Progenitor cell of endocrine pancreas (in vitro differentiated cells): ENCODE measurements around the gene EP400. TPM values are rescaled to one million over a fixed set of nuclear protein-coding genes. Genes with fewer than 3 reads are reported as not detected.

ENCODE experiments used
- DNase-seq: peaks from one replicate; pipeline ENCODE4 v3.0.0; 2021; ENCODE audit warnings: low spot score; ENCODE audit not compliant: unreplicated experiment
- H3K27ac Mint-ChIP-seq: 2 replicates; pipeline ENCODE4 v1.8.0; 2021; ENCODE audit warnings: mild to moderate bottlenecking, moderate library complexity, mixed read lengths
- H3K27me3 Mint-ChIP-seq: 2 replicates; pipeline ENCODE4 v1.8.0; 2021; ENCODE audit warnings: mixed read lengths
- H3K36me3 Mint-ChIP-seq: 2 replicates; pipeline ENCODE4 v1.8.0; 2022; ENCODE audit warnings: mixed read lengths; ENCODE audit not compliant: insufficient read depth
- H3K4me1 Mint-ChIP-seq: 2 replicates; pipeline ENCODE4 v1.8.0; 2021; ENCODE audit warnings: low read depth, mixed read lengths
- H3K4me3 Mint-ChIP-seq: 2 replicates; pipeline ENCODE4 v1.8.0; 2021; ENCODE audit warnings: low read depth, mild to moderate bottlenecking, moderate library complexity, mixed read lengths
- H3K9me3 Mint-ChIP-seq: 2 replicates; pipeline ENCODE4 v1.8.0; 2021; ENCODE audit warnings: low read depth, mixed read lengths
- CTCF ChIP-seq: fragments of 200-600 bp; sonication (generic); IDR thresholded peaks from one replicate; pipeline ENCODE4 v1.5.0; 2021; ENCODE audit warnings: antibody characterized with exemption, mild to moderate bottlenecking; ENCODE audit not compliant: unreplicated experiment
- total RNA-seq: library from RNA; stranded (reverse); gene quantifications from 2 replicates; pipeline ENCODE4 v1.2.1, GENCODE V29; 2021

The EP400 gene
- total RNA-seq, 1 donor from 2014 or later: 66.6 TPM

GRCh38 chr12:131903270-131904255, 46.2 kb upstream of the EP400 start:
- Mint-ChIP-seq H3K27me3 (no peaks in the 10 kb centered on the region), H3K9me3 (no peaks in the 10 kb centered on the region), H3K4me1 (peaks cover 3% of the 10 kb centered on the region), H3K27ac (no peak overlapping the region), H3K4me3 (no peak overlapping the region), H3K36me3 (peaks cover 2% of the 10 kb centered on the region)
- DNase-seq: no peak
- TF ChIP-seq CTCF: no peak

- Mint-ChIP-seq H3K4me3 (no peak overlapping the region), H3K9me3 (no peaks in the 10 kb centered on the region), H3K36me3 (peaks cover 2% of the 10 kb centered on the region), H3K4me1 (peaks cover 3% of the 10 kb centered on the region), H3K27ac (no peak overlapping the region), H3K27me3 (no peaks in the 10 kb centered on the region)
- TF ChIP-seq CTCF: no peak
- DNase-seq: no peak
These were observed 45.4 kb upstream of the EP400 start for GRCh38 chr12:131904346-131904745.

GRCh38 chr12:131905081-131905629, 44.6 kb upstream of the EP400 start:
- Mint-ChIP-seq H3K27me3 (no peaks in the 10 kb centered on the region), H3K4me3 (no peak overlapping the region), H3K27ac (no peak overlapping the region), H3K36me3 (peaks cover under 1% of the 10 kb centered on the region), H3K4me1 (peaks cover 1% of the 10 kb centered on the region), H3K9me3 (no peaks in the 10 kb centered on the region)
- TF ChIP-seq CTCF: no peak
- DNase-seq: no peak

GRCh38 chr12:131905630-131906091, 44.1 kb upstream of the EP400 start:
- no peaks in the 10 kb centered on the region for H3K27me3 Mint-ChIP-seq
- H3K36me3 Mint-ChIP-seq: no peaks in the 10 kb centered on the region
- TF ChIP-seq CTCF: no peak

GRCh38 chr12:131907379-131908091, 42.2 kb upstream of the EP400 start:
- Mint-ChIP-seq H3K4me3 (no peak overlapping the region), H3K27ac (no peak overlapping the region), H3K36me3 (no peaks in the 10 kb centered on the region), H3K4me1 (no peaks in the 10 kb centered on the region), H3K9me3 (no peaks in the 10 kb centered on the region), H3K27me3 (no peaks in the 10 kb centered on the region)
- no peak for TF ChIP-seq CTCF
- DNase-seq: no peak

More at GRCh38 chr12:131905630-131906091, 44.1 kb upstream of the EP400 start:
- no peaks in the 10 kb centered on the region for H3K9me3 Mint-ChIP-seq
- H3K4me1 Mint-ChIP-seq: no peaks in the 10 kb centered on the region
- no peak for DNase-seq
- no peak overlapping the region for H3K4me3 Mint-ChIP-seq
- H3K27ac Mint-ChIP-seq: no peak overlapping the region
